PC-9 (cell line): ENCODE measurements around the gene TIPRL. TPM values are rescaled to one million over a fixed set of nuclear protein-coding genes. Genes with fewer than 3 reads are reported as not detected.

ENCODE experiments used
- BruUV-seq: library from RNA; stranded (reverse); fragments of 400-500 nt; replicated peaks from 2 replicates; lab custom pipeline; 2021; lab: Mats Ljungman, UMichigan
- CTCF ChIA-PET: fragments of 300-600 bp; sonication (Branson Sonifier 250); formaldehyde crosslinking; loops from one replicate; lab custom pipeline; 2022; ENCODE audit warnings: antibody characterized with exemption; lab: Charles Lee
- POLR2A ChIA-PET: fragments of 300-600 bp; sonication (Branson Sonifier 250); formaldehyde crosslinking; loops from one replicate; lab custom pipeline; 2022; ENCODE audit warnings: antibody characterized with exemption; ENCODE audit not compliant: unreplicated experiment; lab: Charles Lee
- DNase-seq, 2 experiments: peaks; one replicate each; pipeline versions ENCODE4 v3.0.0 to v3.0.0-alpha.2; 2015 to 2022; ENCODE audit warnings: mixed read lengths in 1 of 2
- H2AFZ ChIP-seq: fragments of 200-600 bp; sonication (generic); 2 replicates; pipeline ENCODE4 v1.8.1; 2017; ENCODE audit warnings: antibody characterized with exemption
- H3F3A ChIP-seq: fragments of 200-600 bp; sonication (generic); 2 replicates; pipeline ENCODE4 v1.8.1; 2017; ENCODE audit warnings: antibody characterized with exemption, mild to moderate bottlenecking, low read depth; ENCODE audit not compliant: insufficient read depth
- H3K27ac ChIP-seq: fragments of 200-600 bp; sonication (generic); 2 replicates; pipeline ENCODE4 v1.6.1; 2016; ENCODE audit warnings: mixed run types
- H3K27me3 ChIP-seq: fragments of 200-600 bp; sonication (generic); 2 replicates; pipeline ENCODE4 v1.6.1; 2016; ENCODE audit warnings: low read depth, mixed run types; ENCODE audit not compliant: insufficient read depth
- H3K36me3 ChIP-seq: fragments of 200-600 bp; sonication (generic); 2 replicates; pipeline ENCODE4 v1.6.1; 2016; ENCODE audit warnings: low read depth, mixed run types
- H3K4me1 ChIP-seq: fragments of 200-600 bp; sonication (generic); replicated peaks from 2 replicates; pipeline ENCODE4 v1.6.1; 2016; ENCODE audit warnings: mixed run types; ENCODE audit not compliant: insufficient read depth
- H3K4me2 ChIP-seq: fragments of 200-600 bp; sonication (generic); 2 replicates; pipeline ENCODE4 v1.6.1; 2017; ENCODE audit warnings: mixed run types
- H3K4me3 ChIP-seq: fragments of 200-600 bp; sonication (generic); 2 replicates; pipeline ENCODE4 v1.6.1; 2016; ENCODE audit warnings: mixed run types
- H3K79me2 ChIP-seq: fragments of 200-600 bp; sonication (generic); 2 replicates; pipeline ENCODE4 v1.6.1; 2017; ENCODE audit warnings: low read depth, mixed run types
- H3K9me2 ChIP-seq: fragments of 200-600 bp; sonication (generic); 2 replicates; pipeline ENCODE4 v1.8.1; 2017; ENCODE audit warnings: mild to moderate bottlenecking; ENCODE audit not compliant: insufficient read depth
- H3K9me3 ChIP-seq: fragments of 200-600 bp; sonication (generic); 2 replicates; pipeline ENCODE4 v1.8.1; 2016; ENCODE audit warnings: low read depth; ENCODE audit not compliant: insufficient read depth
- H4K20me1 ChIP-seq: fragments of 200-600 bp; sonication (generic); 2 replicates; pipeline ENCODE4 v1.8.1; 2017; ENCODE audit not compliant: insufficient read depth
- EZH2 ChIP-seq: fragments of 200-600 bp; sonication (generic); IDR thresholded peaks from 2 replicates; pipeline ENCODE4 v1.8.0; 2017; ENCODE audit warnings: antibody characterized with exemption, low read depth
- intact Hi-C: fragments of 100-400 bp; cut with micrococcal nuclease; formaldehyde crosslinking; loops from one replicate; pipeline ENCODE4 v1.10.0; 2022; ENCODE audit not compliant: unreplicated experiment
- total RNA-seq: library from RNA; stranded (reverse); gene quantifications from 2 replicates; pipeline ENCODE4 v1.2.3, GENCODE V29; 2021
- TF ChIP-seq, protein P1 (sequence below): fragments of 200-600 bp; sonication (generic); conservative IDR thresholded peaks from 2 replicates; pipeline ENCODE4 v1.6.1; 2017; ENCODE audit warnings: mixed run types, antibody characterized with exemption, mild to moderate bottlenecking, moderate library complexity

TIPRL gene
- total RNA-seq, 1 experiment from 2014 or later = 47.7 TPM

- intact Hi-C loops = no loop called here
- Histone ChIP-seq H4K20me1 (no peaks in the 10 kb centered on the region), H3K27ac (no peak overlapping the region), H3K4me3 (no peak overlapping the region), H3K36me3 (peaks cover 35% of the 10 kb centered on the region), H3K4me2 (no peak overlapping the region), H3K9me3 (no peaks in the 10 kb centered on the region), H3F3A (no peaks in the 10 kb centered on the region; the same call in 1 of the 2 replicates), H2AFZ (no peak overlapping the region), H3K9me2 (no peaks in the 10 kb centered on the region), H3K4me1 (no peaks in the 10 kb centered on the region), H3K27me3 (no peaks in the 10 kb centered on the region), H3K79me2 (no peaks in the 10 kb centered on the region)
- POLR2A ChIA-PET = no interaction called here
- no TSS peak for BruUV-seq
- TF ChIP-seq, protein P1, sequence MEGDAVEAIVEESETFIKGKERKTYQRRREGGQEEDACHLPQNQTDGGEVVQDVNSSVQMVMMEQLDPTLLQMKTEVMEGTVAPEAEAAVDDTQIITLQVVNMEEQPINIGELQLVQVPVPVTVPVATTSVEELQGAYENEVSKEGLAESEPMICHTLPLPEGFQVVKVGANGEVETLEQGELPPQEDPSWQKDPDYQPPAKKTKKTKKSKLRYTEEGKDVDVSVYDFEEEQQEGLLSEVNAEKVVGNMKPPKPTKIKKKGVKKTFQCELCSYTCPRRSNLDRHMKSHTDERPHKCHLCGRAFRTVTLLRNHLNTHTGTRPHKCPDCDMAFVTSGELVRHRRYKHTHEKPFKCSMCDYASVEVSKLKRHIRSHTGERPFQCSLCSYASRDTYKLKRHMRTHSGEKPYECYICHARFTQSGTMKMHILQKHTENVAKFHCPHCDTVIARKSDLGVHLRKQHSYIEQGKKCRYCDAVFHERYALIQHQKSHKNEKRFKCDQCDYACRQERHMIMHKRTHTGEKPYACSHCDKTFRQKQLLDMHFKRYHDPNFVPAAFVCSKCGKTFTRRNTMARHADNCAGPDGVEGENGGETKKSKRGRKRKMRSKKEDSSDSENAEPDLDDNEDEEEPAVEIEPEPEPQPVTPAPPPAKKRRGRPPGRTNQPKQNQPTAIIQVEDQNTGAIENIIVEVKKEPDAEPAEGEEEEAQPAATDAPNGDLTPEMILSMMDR = no peak
- TF ChIP-seq EZH2 = no peak
- DNase-seq = no peak
- CTCF ChIA-PET = no interaction called here
Observed at GRCh38 chr1:168243198-168243597, 64.4 kb downstream of the TIPRL start.

DNA sequence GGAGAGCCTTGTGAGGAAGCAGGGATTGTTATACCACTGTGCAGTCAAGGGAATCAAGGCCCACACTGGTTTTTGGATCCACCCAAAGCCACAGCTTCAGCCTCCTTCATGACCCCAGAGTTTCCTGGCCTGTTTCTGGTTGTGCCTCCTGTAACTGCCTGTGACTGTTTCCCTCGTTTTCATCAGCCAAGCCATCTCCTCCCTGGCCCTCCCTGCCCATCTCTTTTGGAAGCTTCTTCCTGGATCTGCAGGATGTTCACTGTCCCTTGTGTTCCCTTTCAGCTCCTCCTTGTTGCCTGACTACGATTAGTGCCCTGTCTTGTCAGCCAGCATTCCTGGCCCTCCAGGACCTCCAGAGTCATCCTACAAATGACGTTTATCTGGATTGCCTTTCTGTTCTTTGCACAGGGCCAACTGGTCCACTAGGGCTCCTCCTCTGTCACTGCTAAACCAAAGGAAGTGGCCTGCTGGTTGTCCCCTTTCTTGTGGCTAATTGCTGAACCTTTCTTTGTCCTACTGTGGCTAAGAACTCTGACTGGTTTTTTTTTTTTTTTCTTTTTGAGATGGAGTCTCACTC, 65.0 kb downstream of the TIPRL start:
- peak in 1 of 2 experiments; percentile 34 for DNase-seq
- Histone ChIP-seq H2AFZ (no peak overlapping the region), H3K4me1 (no peaks in the 10 kb centered on the region), H3F3A (no peaks in the 10 kb centered on the region; the same call in 1 of the 2 replicates), H4K20me1 (no peaks in the 10 kb centered on the region), H3K4me2 (no peak overlapping the region), H3K4me3 (no peak overlapping the region), H3K9me2 (no peaks in the 10 kb centered on the region), H3K27ac (no peak overlapping the region), H3K36me3 (peaks cover 35% of the 10 kb centered on the region), H3K9me3 (no peaks in the 10 kb centered on the region), H3K27me3 (no peaks in the 10 kb centered on the region), H3K79me2 (no peaks in the 10 kb centered on the region)
- intact Hi-C loops = no loop called here
- CTCF ChIA-PET = no interaction called here
- BruUV-seq = no TSS peak
- no peak for TF ChIP-seq EZH2
- TF ChIP-seq, protein P1 = no peak
- POLR2A ChIA-PET = interaction anchor here (0.6 kb wide), 1 partner anchor 63 kb away, joined by 8 read pairs; no protein-coding TSS in a partner anchor

- intact Hi-C loops = no loop called here
- Histone ChIP-seq H3K79me2 (0 out of 2 replicates have a peak, but pooled peaks cover 6% of the 10 kb centered on the region), H3K9me2 (no peaks in the 10 kb centered on the region), H3K27ac (no peak overlapping the region), H3K36me3 (peaks cover 39% of the 10 kb centered on the region), H3K4me1 (no peaks in the 10 kb centered on the region), H3K4me2 (no peak overlapping the region), H3K4me3 (no peak overlapping the region), H4K20me1 (no peaks in the 10 kb centered on the region), H2AFZ (no peak overlapping the region), H3F3A (peaks cover 4% of the 10 kb centered on the region; the same call in 1 of the 2 replicates), H3K9me3 (no peaks in the 10 kb centered on the region), H3K27me3 (no peaks in the 10 kb centered on the region)
- no TSS peak for BruUV-seq
- DNase-seq = no peak
- no peak for TF ChIP-seq EZH2
- TF ChIP-seq, protein P1 = no peak
- ChIA-PET POLR2A (no interaction called here), CTCF (no interaction called here)
Observed at GRCh38 chr1:168245042-168245441, 66.3 kb downstream of the TIPRL start.
